Chondrocyte (in vitro differentiated cells): ENCODE data around the gene STK24. TPM values are rescaled to one million over a fixed set of nuclear protein-coding genes. Genes with fewer than 3 reads are reported as not detected.
A peak's percentile ranks its signal among the peaks of the same experiment; 100 is the strongest.

Source experiments
- DNase-seq: peaks from one replicate; pipeline ENCODE4 v3.0.0; 2021; ENCODE audit warnings: mixed read lengths, low spot score
- H3K27ac Mint-ChIP-seq: one replicate; pipeline ENCODE4 v1.8.0; 2021; ENCODE audit warnings: mild to moderate bottlenecking, moderate library complexity, mixed read lengths; ENCODE audit not compliant: unreplicated experiment
- H3K27me3 Mint-ChIP-seq: 2 replicates; pipeline ENCODE4 v1.8.0; 2021; ENCODE audit warnings: low read depth, mixed read lengths
- H3K36me3 Mint-ChIP-seq: 2 replicates; pipeline ENCODE4 v1.8.0; 2021; ENCODE audit warnings: low read depth, mixed read lengths
- H3K4me1 Mint-ChIP-seq: 2 replicates; pipeline ENCODE4 v1.8.0; 2021; ENCODE audit warnings: low read depth, mild to moderate bottlenecking, mixed read lengths
- H3K4me3 Mint-ChIP-seq: one replicate; pipeline ENCODE4 v1.8.0; 2021; ENCODE audit warnings: mild to moderate bottlenecking, moderate library complexity, mixed read lengths; ENCODE audit not compliant: unreplicated experiment
- H3K9me3 Mint-ChIP-seq: 2 replicates; pipeline ENCODE4 v1.8.0; 2021; ENCODE audit warnings: low read depth, mixed read lengths
- CTCF ChIP-seq: fragments of 200-600 bp; sonication (generic); IDR thresholded peaks from 2 replicates; pipeline ENCODE4 v1.5.0; 2021; ENCODE audit warnings: antibody characterized with exemption, mild to moderate bottlenecking, moderate library complexity
- total RNA-seq: library from RNA; stranded (reverse); gene quantifications from 3 replicates; pipeline ENCODE4 v1.2.1, GENCODE V29; 2021

STK24 gene
- total RNA-seq, 1 donor from 2014 or later: 100 TPM

GRCh38 chr13:98429977-98430736 lies 146.8 kb downstream of the STK24 start:
- no peak for TF ChIP-seq CTCF
- peaks cover 33% of the 10 kb centered on the region for H3K36me3 Mint-ChIP-seq
- peaks cover 15% of the 10 kb centered on the region for H3K4me1 Mint-ChIP-seq
- H3K9me3 Mint-ChIP-seq: no peaks in the 10 kb centered on the region
- H3K27me3 Mint-ChIP-seq: no peaks in the 10 kb centered on the region
- no peak for DNase-seq
- no peak overlapping the region for H3K4me3 Mint-ChIP-seq
- H3K27ac Mint-ChIP-seq: peak overlapping the region; percentile 84

GRCh38 chr13:98429531-98429930 lies 147.4 kb downstream of the STK24 start:
- Mint-ChIP-seq H3K27ac (peak overlapping the region; percentile 34), H3K4me1 (peaks cover 15% of the 10 kb centered on the region), H3K27me3 (no peaks in the 10 kb centered on the region), H3K4me3 (no peak overlapping the region), H3K36me3 (peaks cover 38% of the 10 kb centered on the region), H3K9me3 (no peaks in the 10 kb centered on the region)
- no peak for TF ChIP-seq CTCF
- no peak for DNase-seq

GRCh38 chr13:98429081-98429480 lies 147.8 kb downstream of the STK24 start:
- Mint-ChIP-seq H3K27ac (peak overlapping the region; percentile 34), H3K9me3 (no peaks in the 10 kb centered on the region), H3K4me1 (peaks cover 15% of the 10 kb centered on the region), H3K4me3 (no peak overlapping the region), H3K27me3 (no peaks in the 10 kb centered on the region), H3K36me3 (peaks cover 42% of the 10 kb centered on the region)
- DNase-seq: no peak
- no peak for TF ChIP-seq CTCF

GRCh38 chr13:98428256-98428966 lies 148.5 kb downstream of the STK24 start:
- H3K9me3 Mint-ChIP-seq: no peaks in the 10 kb centered on the region
- no peak for TF ChIP-seq CTCF
- H3K36me3 Mint-ChIP-seq: peaks cover 48% of the 10 kb centered on the region
- no peak overlapping the region for H3K4me3 Mint-ChIP-seq
- no peaks in the 10 kb centered on the region for H3K27me3 Mint-ChIP-seq
- no peak overlapping the region for H3K27ac Mint-ChIP-seq
- DNase-seq: no peak
- peaks cover 15% of the 10 kb centered on the region for H3K4me1 Mint-ChIP-seq

- H3K36me3 Mint-ChIP-seq: peaks cover 47% of the 10 kb centered on the region
- peaks cover 15% of the 10 kb centered on the region for H3K4me1 Mint-ChIP-seq
- no peaks in the 10 kb centered on the region for H3K9me3 Mint-ChIP-seq
- H3K27me3 Mint-ChIP-seq: no peaks in the 10 kb centered on the region
- H3K4me3 Mint-ChIP-seq: no peak overlapping the region
- no peak for DNase-seq
- TF ChIP-seq CTCF: no peak
- no peak overlapping the region for H3K27ac Mint-ChIP-seq
Observed at GRCh38 chr13:98427331-98427995, 149.4 kb downstream of the STK24 start.
